ENCODE data around the gene AGXT.

Gene AGXT

GRCh38 chr2:240916571-240917008, 48.0 kb downstream of the AGXT start:
- no peak for DNase-seq

GRCh38 chr2:240917009-240917683, 48.5 kb downstream of the AGXT start:
- no peak for DNase-seq

- no peak for DNase-seq
Observed at GRCh38 chr2:240917684-240918257, 49.1 kb downstream of the AGXT start.

GRCh38 chr2:240918258-240919091, 49.9 kb downstream of the AGXT start:
- no peak for DNase-seq

GRCh38 chr2:240919161-240919781, 50.6 kb downstream of the AGXT start:
- peak; percentile 2 for DNase-seq

- peak; percentile 1 for DNase-seq
Observed at GRCh38 chr2:240919786-240920782, 51.5 kb downstream of the AGXT start.

- DNase-seq = peak; percentile 1
Observed at GRCh38 chr2:240920783-240921231, 52.2 kb downstream of the AGXT start.

- peak; percentile 4 for DNase-seq
Observed at GRCh38 chr2:240921311-240921994, 52.8 kb downstream of the AGXT start.

- DNase-seq = peak; percentile 1
Observed at GRCh38 chr2:240921995-240922244, 53.3 kb downstream of the AGXT start.

GRCh38 chr2:240922245-240922981, 53.8 kb downstream of the AGXT start:
- DNase-seq = peak; percentile 2

GRCh38 chr2:240922982-240923537, 54.4 kb downstream of the AGXT start:
- DNase-seq = peak; percentile 9

- peak; percentile 46 for DNase-seq
Observed at GRCh38 chr2:240925191-240925567, 56.6 kb downstream of the AGXT start.

- DNase-seq = peak; percentile 12
Observed at GRCh38 chr2:240925568-240926515, 57.2 kb downstream of the AGXT start.

- peak; percentile 1 for DNase-seq
Observed at GRCh38 chr2:240926516-240927389, 58.1 kb downstream of the AGXT start.

- DNase-seq = no peak
Observed at GRCh38 chr2:240927390-240927781, 58.8 kb downstream of the AGXT start.

- DNase-seq = no peak
Observed at GRCh38 chr2:240928476-240929363, 60.1 kb downstream of the AGXT start.

GRCh38 chr2:240929364-240930095, 60.9 kb downstream of the AGXT start:
- DNase-seq = no peak
